NB4 (cell line): ENCODE results near the gene DNAH2.

Experiments used
- DNase-seq: peaks from one replicate; pipeline ENCODE4 v3.0.0; 2010; ENCODE audit warnings: low read depth
- H3K4me3 ChIP-seq: one replicate; pipeline ENCODE4 v1.5.1; 2011; ENCODE audit warnings: mild to moderate bottlenecking, low read depth, low read length, moderate library complexity
- MYC ChIP-seq: IDR thresholded peaks from 2 replicates; pipeline ENCODE4 v1.6.1; 2011; ENCODE audit warnings: low read depth, low read length
- POLR2A ChIP-seq: IDR thresholded peaks from 2 replicates; pipeline ENCODE4 v1.6.1; 2011; ENCODE audit warnings: mild to moderate bottlenecking; ENCODE audit not compliant: insufficient read length; ENCODE audit errors: extremely low read depth
- TF ChIP-seq, protein P1 (sequence below): IDR thresholded peaks from one replicate; pipeline ENCODE4 v1.5.1; 2012; ENCODE audit warnings: low read depth, low read length
- TF ChIP-seq, protein P2 (sequence below): IDR thresholded peaks from 2 replicates; pipeline ENCODE4 v1.6.1; 2011; ENCODE audit warnings: low read depth, low read length

Gene DNAH2

DNA sequence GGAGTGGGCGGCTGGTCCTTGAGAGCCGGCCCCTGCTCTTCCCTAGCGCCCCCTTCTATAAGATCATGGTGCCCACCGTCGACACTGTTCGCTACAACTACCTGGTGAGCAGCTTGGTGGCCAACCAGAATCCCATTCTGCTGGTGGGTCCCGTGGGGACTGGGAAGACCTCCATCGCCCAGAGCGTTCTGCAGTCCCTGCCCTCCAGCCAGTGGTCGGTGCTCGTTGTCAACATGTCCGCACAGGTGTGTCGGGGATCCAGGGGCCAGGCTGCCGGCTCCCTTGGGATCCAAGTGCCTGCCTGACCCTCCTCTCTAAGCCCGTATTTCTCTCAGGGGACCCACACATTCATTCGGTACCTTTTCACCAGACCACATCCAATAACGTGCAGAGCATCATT, 75.1 kb downstream of the DNAH2 start:
- DNase-seq, result no peak

DNA sequence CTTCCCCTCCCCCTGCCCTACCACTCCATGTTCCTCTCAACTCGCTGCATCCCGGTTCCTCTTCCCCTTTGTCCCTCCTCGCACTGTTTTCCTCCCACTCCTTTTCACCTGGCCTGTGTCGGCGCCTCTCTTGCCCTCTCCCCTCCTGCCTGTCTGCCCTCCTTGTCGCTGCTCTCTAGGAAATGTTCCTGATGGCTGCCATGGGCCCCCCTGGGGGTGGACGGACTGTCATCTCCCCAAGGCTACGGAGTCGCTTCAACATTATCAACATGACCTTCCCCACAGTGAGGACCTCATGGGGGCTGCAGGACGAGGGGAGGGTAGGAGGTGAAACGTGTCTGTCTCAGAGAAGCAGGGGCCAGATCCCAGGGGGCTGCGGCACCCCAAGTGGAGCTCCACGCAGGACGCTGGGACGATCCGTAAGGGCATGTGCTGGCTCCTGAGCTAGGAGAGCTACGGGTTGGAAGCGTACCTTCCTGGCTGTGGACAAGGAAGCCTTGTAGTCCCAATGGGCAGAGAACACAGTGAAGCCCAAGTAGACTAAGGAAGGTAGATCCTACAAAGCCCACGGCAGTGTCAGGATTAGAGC, 76.6 kb downstream of the DNAH2 start:
- DNase-seq, result no peak
- H3K4me3 ChIP-seq, result no peak overlapping the region
- TF ChIP-seq, protein P1, sequence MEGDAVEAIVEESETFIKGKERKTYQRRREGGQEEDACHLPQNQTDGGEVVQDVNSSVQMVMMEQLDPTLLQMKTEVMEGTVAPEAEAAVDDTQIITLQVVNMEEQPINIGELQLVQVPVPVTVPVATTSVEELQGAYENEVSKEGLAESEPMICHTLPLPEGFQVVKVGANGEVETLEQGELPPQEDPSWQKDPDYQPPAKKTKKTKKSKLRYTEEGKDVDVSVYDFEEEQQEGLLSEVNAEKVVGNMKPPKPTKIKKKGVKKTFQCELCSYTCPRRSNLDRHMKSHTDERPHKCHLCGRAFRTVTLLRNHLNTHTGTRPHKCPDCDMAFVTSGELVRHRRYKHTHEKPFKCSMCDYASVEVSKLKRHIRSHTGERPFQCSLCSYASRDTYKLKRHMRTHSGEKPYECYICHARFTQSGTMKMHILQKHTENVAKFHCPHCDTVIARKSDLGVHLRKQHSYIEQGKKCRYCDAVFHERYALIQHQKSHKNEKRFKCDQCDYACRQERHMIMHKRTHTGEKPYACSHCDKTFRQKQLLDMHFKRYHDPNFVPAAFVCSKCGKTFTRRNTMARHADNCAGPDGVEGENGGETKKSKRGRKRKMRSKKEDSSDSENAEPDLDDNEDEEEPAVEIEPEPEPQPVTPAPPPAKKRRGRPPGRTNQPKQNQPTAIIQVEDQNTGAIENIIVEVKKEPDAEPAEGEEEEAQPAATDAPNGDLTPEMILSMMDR, result no peak
- TF ChIP-seq, protein P2, sequence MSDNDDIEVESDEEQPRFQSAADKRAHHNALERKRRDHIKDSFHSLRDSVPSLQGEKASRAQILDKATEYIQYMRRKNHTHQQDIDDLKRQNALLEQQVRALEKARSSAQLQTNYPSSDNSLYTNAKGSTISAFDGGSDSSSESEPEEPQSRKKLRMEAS, result no peak
- no peak for TF ChIP-seq MYC
- no peak for TF ChIP-seq POLR2A

More for the DNA sequence above, 75.1 kb downstream of the DNAH2 start:
- no peak overlapping the region for H3K4me3 ChIP-seq
- TF ChIP-seq, protein P1, result no peak
- TF ChIP-seq, protein P2, result no peak
- TF ChIP-seq MYC, result no peak
- no peak for TF ChIP-seq POLR2A

DNA sequence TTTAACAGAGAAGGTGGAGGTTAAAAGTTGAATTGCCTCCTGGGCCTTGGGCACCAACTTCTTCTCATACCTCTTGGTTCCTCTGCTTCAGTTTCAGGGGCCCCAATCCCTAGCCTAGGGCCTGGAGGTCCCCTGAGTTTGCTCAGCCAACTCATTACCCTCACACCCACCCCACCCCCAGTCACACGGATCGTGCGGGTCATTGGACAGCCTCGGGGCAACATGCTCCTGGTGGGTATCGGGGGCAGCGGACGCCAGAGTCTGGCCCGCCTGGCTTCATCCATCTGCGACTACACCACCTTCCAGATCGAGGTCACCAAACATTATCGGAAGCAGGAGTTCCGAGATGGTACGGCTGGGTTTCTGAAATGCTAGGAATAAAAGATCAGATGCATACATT, 80.4 kb downstream of the DNAH2 start:
- H3K4me3 ChIP-seq, result no peak overlapping the region
- no peak for TF ChIP-seq MYC
- TF ChIP-seq, protein P1, result no peak
- TF ChIP-seq, protein P2, result no peak
- TF ChIP-seq POLR2A, result no peak
- no peak for DNase-seq

DNA sequence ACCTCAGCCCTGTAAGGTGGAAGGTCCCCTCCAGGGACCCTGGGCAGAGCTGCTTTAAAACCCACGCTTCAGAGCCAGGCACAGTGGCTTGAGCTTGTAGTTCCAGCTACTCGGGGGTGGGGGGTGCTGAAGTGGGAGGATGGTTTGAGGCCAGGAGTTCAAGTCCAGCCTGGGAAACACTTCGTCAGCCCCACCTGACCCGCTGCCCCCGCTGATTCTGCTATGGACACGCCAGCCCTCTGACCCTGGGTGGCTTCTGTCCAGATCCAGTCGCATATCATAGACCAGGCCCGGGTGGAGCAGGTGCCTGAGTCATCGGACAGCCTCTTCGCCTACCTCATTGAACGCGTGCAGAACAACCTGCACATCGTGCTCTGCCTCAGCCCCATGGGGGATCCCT, 81.3 kb downstream of the DNAH2 start:
- TF ChIP-seq, protein P1, result no peak
- TF ChIP-seq MYC (no peak), POLR2A (no peak)
- TF ChIP-seq, protein P2, result no peak
- H3K4me3 ChIP-seq, result no peak overlapping the region
- DNase-seq, result no peak

DNA sequence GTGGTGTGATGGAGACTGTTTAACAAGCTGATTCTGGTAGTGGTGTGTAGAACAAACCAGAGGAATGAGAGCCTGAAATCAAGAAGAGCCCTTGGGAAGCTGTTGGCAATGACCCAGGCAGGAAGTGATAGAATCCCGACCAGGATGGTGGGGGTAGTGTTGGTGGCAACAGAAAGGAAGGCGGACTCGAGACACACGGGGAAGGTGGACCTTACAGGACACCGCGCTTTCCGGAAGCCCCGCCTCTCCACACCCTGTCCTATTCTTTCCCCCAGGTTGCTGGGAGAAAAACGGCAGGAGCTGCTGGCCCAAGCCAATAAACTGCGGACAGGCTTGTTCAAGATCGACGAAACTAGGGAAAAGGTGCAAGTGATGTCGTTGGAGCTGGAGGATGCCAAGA, 86.4 kb downstream of the DNAH2 start:
- TF ChIP-seq POLR2A (no peak), MYC (no peak)
- TF ChIP-seq, protein P1, result no peak
- TF ChIP-seq, protein P2, result no peak

DNA sequence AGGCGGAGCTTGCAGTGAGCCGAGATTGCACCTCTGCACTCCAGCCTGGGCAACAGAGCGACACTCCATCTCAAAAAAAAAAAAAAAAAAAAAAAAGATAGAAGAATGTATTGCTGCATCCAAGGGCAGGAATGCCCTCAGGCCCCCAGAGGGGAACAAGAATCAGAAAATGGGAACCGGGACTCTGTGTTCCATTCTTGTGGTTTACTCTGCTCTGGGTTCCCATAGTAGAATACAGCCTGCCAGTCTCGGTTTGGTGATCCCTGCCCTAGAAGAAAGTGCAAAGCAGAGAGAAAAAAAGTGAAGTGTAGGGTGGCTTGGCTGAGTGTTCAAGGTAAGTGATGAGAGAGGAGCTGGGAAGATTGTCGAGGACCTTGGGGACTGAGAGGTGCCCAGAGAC, 89.0 kb downstream of the DNAH2 start:
- no peak for DNase-seq

More for the DNA sequence above, 86.4 kb downstream of the DNAH2 start:
- no peak for DNase-seq
- H3K4me3 ChIP-seq, result no peak overlapping the region

More for the DNA sequence above, 89.0 kb downstream of the DNAH2 start:
- H3K4me3 ChIP-seq, result no peak overlapping the region
- TF ChIP-seq POLR2A, result no peak
- TF ChIP-seq, protein P2, result no peak
- TF ChIP-seq, protein P1, result no peak
- no peak for TF ChIP-seq MYC
